HS-5 (cell line): ENCODE results near the gene SRCAP.

Experiments used
- DNase-seq: peaks from one replicate; pipeline ENCODE4 v3.0.0-alpha.2; 2012; ENCODE audit warnings: low read depth

Gene SRCAP

DNA sequence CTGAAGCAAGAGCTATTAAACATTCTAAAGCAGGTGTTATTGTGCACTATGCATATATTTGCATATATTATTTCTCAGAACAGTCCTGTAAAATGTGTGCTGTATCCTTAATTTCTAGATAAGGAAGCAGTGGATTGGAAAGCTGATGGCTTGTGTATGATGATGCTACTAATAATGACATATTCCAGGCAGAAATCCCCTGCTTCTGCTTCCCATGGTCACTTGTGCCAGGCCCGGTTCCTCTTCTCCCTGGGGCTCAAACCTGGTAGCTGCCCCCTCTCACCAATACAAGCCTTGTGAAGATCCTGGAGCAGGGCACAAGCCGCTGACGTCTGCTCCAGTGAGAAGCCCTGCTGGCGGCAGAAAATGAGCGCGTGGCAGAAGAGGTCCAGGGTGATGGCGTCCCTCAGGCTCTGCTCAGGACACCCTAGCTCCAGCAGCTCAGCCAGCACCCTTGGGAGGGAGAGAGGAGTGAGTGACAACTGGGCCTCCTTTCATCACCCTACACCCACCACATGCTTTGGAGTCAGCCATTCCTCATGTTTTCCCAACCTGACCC, 61.1 kb downstream of the SRCAP start:
- DNase-seq, result no peak

DNA sequence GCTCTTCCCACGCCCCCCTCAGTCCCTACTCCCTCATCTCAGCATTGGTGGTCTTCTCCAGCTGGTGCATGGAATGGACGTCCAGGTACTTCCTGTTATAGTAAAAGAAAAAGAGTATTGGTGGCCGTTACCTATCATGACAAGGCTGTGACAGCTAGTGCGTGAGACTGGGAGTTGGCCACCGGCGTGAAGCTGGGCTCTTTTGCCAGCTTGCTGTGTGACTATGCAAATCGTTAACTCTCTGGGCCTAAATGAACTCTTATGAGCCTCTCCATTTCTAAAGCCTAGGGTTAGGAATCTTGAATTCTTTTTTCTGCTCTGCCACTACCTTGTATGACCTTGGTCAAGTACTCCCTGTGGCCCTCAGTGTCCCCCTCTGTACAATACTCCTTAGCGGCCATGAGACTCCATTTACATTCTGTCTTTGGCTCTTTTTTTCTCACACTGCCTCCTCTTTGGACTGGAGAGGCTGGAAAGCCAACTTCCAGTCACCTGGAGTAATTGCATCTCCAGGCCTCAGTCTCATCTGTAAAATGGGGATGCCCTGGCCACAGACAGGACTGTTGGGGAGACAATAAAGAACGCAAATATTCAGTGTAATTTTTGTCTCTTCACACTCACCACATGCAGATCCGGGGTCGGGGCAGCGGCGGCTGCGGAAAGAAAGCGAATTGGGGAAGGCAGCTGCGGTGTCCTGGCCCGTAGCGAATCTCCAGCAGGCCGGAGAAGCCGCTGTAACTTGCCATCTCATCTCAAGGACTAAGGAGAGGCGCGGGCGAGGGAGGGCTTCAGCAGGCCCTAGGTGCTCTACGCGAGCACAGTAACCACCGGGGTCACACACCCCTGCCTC, 61.8 kb downstream of the SRCAP start:
- DNase-seq, result no peak

DNA sequence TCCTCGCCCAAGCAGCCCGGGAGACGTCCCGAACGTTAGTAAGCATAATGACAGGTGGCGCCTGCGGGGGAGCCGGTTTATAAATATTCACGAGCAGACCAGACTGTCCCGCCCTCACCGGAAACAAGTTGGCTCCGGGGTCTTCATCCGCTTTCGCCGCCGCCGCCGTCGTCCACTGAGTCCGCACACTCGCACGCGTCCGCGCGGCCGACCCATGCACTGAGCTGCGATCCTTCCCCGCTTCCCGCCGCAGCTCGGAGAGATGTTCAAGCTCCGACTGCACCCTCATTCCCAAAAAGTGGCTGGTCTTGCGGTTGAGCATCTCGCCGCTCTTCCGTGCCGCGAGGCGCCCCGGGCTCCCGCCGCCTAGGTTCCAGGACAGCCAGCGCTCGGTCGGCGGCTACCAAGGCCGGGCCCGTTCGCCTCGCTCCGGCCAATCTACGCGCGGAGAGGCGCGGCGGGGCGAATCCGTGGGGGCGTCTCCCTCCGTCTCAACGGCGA, 62.5 kb downstream of the SRCAP start:
- no peak for DNase-seq

GRCh38 chr16:30761928-30762902, 63.2 kb downstream of the SRCAP start, which contains the start of the genes CFAP119 and RNF40:
TSS of gene CFAP119 (minus strand) at chr16:30762062. CDS start at chr16:30761748, 314 bp downstream.
TSS of gene RNF40 (plus strand) at chr16:30762322. CDS start at chr16:30762546, 224 bp downstream.
- DNase-seq, result peak; percentile 97

DNA sequence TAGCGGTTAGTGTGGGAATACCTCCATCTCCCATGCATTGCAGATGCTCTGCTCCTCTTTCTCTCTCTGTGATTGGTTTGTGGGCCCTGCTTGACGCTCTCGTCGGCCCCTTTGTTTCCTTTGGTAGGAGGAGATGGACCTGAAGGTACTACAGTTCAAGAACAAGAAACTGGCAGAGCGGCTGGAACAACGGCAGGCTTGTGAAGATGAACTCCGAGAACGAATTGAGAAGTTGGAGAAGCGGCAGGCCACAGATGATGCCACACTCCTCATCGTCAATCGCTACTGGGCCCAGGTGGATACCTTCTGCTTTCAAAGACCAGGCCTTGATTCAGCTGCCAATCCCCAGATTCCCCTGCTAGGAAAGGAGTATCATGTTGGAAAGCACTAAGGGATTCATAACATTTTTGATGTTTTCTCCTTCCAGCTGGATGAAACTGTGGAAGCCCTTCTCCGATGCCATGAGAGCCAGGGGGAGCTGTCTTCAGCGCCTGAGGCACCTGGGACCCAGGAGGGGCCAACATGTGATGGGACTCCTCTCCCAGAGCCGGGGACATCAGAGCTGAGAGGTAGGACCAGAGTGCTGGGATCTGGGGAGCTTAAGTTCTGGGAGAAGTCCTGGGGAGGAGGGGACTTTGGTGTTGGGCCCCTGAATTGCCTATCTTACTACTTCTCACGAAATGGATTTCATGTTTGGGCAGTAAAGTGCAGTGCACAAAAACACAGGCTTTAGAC, 64.2 kb downstream of the SRCAP start:
- DNase-seq, result no peak

DNA sequence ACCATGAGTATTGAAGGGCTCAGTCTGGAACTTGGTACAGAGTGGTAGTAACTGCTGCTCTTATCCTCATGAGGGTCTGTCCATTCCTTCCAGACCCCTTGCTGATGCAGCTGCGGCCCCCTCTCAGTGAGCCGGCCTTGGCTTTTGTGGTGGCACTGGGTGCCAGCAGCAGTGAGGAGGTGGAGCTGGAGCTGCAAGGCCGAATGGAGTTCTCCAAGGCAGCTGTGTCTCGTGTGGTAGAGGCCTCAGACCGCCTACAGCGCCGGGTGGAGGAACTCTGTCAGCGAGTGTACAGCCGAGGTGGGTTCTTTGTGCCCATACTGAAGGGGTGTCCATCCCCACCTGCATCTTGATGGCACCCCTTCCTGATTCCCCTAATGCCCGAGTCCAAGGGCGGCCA, 65.1 kb downstream of the SRCAP start:
- no peak for DNase-seq

DNA sequence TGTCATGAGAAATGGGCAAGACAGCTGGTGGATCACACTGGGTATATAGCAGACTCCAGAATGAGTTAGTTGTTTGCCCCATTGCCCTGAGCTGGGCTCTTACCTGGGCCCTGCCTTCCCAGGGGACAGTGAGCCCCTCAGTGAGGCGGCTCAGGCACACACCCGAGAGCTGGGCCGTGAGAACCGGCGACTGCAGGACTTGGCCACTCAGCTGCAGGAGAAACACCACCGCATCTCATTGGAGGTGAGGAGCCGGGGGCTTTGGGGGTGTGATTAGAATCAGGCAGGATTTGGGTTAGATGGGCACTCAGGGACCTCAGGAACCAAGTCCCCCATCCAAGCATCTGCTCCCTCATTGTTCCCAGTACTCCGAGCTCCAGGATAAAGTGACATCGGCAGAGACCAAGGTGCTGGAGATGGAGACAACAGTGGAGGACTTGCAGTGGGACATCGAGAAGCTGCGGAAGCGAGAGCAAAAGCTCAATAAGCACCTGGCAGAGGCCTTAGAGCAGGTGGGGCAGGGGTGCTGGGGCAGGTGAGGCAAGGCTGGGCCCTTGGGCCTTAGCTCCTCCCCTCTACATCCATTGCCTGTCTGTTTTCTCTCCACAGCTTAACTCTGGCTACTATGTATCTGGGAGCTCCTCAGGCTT, 66.0 kb downstream of the SRCAP start:
- no peak for DNase-seq

- DNase-seq, result no peak
These were observed 67.4 kb downstream of the SRCAP start for GRCh38 chr16:30766206-30766932.

DNA sequence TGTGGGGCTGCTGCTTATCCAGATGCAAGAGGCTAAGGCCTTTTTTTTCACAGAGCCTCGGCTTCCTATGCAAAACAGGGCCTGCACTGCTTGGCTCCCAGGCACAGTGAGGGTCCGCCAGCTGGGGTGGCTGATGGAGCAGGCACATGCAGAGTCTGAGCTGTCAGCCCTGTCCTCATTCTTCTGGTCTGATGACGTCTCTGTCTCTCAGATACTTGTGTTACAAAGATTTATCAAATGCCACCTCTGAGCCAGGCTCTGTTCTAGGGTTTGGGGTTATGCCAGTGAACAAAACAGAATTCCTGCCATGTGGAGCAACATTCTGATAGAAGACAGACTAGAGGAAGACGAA, 67.9 kb downstream of the SRCAP start:
- no peak for DNase-seq

- no peak for DNase-seq
These were observed 68.9 kb downstream of the SRCAP start for GRCh38 chr16:30767767-30768465.

- no peak for DNase-seq
These were observed 69.7 kb downstream of the SRCAP start for GRCh38 chr16:30768583-30769181.

DNA sequence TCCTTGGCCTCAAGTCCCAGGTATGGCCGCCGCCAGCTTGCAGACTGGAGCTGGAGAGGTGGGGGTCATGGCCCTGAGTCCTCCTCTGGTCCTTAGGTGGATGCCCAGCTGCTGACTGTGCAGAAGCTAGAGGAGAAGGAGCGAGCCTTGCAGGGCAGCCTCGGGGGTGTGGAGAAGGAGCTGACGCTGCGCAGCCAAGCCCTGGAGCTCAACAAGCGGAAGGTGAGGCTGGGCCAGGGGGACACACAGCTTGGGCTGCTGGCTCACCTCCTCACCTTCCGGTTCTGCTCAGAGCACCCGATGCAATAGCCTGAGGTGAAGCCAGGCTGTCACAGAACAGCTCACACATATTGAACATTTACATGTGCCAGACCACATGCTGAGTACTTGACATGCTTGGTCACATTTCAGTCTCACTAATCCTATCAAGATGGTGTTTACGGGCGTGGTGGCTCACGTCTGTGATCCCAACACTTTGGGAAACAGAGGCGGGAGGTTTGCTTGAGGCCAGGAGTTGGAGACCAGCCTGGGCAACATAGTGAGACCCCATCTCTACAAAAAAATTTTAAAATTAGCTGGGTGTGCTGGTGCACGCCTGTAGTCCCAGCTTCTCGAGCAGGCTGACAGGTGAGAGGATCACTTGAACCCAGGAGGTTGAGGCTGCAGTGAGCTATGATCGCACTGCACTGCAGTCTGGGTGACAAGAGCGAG, 70.6 kb downstream of the SRCAP start:
- no peak for DNase-seq

GRCh38 chr16:30771726-30772125, 72.8 kb downstream of the SRCAP start:
- DNase-seq, result no peak

DNA sequence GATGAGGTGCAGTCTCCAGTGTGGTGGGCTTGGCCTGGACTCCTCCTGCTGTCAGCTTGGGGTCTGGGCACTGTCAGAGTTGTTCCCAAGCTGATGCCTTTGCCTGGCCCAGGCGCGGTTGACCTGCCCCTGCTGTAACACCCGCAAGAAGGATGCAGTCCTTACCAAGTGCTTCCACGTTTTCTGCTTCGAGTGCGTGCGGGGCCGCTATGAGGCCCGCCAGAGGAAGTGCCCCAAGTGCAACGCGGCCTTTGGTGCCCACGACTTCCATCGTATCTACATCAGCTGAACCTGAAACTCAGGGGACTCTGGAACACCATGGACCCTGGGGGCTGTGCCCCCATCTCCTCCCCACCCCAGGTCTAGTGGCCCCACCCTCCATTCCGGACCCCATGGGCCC, 74.9 kb downstream of the SRCAP start:
- no peak for DNase-seq

DNA sequence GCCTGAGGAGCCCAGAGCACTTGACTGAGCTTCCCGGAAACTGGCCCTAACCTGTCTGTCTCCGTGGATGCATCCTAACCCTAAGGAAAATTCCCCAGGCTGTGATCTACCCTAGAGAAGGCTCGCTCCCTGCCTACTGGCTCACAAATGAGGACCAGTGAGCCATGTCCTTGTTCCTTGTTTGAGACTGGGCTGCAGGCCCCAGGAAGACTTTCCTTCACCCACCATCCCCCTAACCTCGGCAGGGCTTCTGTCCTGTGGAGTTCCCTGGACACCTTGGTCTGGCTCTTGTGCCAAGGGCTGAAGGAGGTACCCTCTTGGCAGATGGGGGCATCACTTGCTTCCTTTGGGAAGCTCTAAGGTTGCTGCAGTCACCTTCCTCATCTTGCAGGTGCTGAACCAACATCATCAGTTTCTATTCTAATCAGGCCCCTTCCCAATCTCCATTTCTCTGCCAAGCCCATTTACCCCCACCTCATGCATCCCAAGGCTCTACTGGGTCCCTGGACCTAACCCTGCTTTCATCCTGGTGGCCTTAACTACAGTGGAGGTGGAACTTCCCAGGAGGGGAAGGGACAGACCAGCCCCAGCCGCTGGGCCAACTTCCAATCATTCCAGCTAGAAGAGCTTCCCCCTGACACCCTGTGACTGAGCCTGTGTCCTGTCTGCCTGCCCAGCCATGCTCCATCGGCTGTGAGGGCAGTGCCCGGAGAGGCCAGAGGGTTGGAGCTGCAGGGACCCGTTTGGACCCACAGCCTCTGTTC, 75.6 kb downstream of the SRCAP start:
- DNase-seq, result no peak

- DNase-seq, result no peak
These were observed 76.1 kb downstream of the SRCAP start for GRCh38 chr16:30775131-30775391.

- DNase-seq, result peak; percentile 56
These were observed 76.6 kb downstream of the SRCAP start for GRCh38 chr16:30775392-30776188.
